DOHH2 (cell line): ENCODE measurements around the gene SIDT2.

Experiments
- H3F3A ChIP-seq: fragments of 200-600 bp; sonication (generic), shearing (Covaris generic); 2 replicates; pipeline ENCODE4 v1.6.0; 2016; ENCODE audit warnings: antibody characterized with exemption, mild to moderate bottlenecking; ENCODE audit not compliant: control insufficient read depth, insufficient read depth
- H3K27ac ChIP-seq: fragments of 200-600 bp; sonication (generic); 2 replicates; pipeline ENCODE4 v1.5.1; 2014; ENCODE audit warnings: low read depth, mild to moderate bottlenecking, low read length, moderate library complexity
- H3K27me3 ChIP-seq: fragments of 200-600 bp; sonication (generic); 2 replicates; pipeline ENCODE4 v1.6.1; 2014; ENCODE audit warnings: mild to moderate bottlenecking, low read length, mixed read lengths; ENCODE audit not compliant: control insufficient read depth
- H3K36me3 ChIP-seq: fragments of 200-600 bp; sonication (generic); 2 replicates; pipeline ENCODE4 v1.6.1; 2014; ENCODE audit warnings: mild to moderate bottlenecking, low read length, moderate library complexity, mixed read lengths; ENCODE audit not compliant: control insufficient read depth
- H3K4me1 ChIP-seq: fragments of 200-600 bp; sonication (generic); 2 replicates; pipeline ENCODE4 v1.6.1; 2014; ENCODE audit warnings: mild to moderate bottlenecking, low read length, mixed read lengths; ENCODE audit not compliant: control insufficient read depth
- H3K4me2 ChIP-seq: fragments of 200-600 bp; sonication (generic); 2 replicates; pipeline ENCODE4 v1.6.0; 2014; ENCODE audit warnings: mild to moderate bottlenecking, low read length, moderate library complexity
- H3K4me3 ChIP-seq: fragments of 200-600 bp; sonication (generic); 2 replicates; pipeline ENCODE4 v1.5.1; 2014; ENCODE audit warnings: mild to moderate bottlenecking, low read length, mixed read lengths
- H3K79me2 ChIP-seq: fragments of 200-600 bp; sonication (generic); 2 replicates; pipeline ENCODE4 v1.6.1; 2014; ENCODE audit warnings: mild to moderate bottlenecking, low read length, mixed read lengths; ENCODE audit not compliant: control insufficient read depth
- H3K9me2 ChIP-seq: fragments of 200-600 bp; sonication (generic); replicated peaks from 2 replicates; pipeline ENCODE4 v1.6.1; 2014; ENCODE audit warnings: mild to moderate bottlenecking, low read length, mixed read lengths; ENCODE audit not compliant: control insufficient read depth
- H3K9me3 ChIP-seq: fragments of 200-600 bp; sonication (generic); 2 replicates; pipeline ENCODE4 v1.6.1; 2014; ENCODE audit warnings: antibody characterized with exemption, low read length, mixed read lengths; ENCODE audit not compliant: control insufficient read depth, insufficient read depth
- H4K20me1 ChIP-seq: fragments of 200-600 bp; sonication (generic); 2 replicates; pipeline ENCODE4 v1.6.0; 2014; ENCODE audit warnings: low read depth, mild to moderate bottlenecking, antibody characterized with exemption, low read length, moderate library complexity; ENCODE audit not compliant: control insufficient read depth, insufficient read depth
- EZH2phosphoT487 ChIP-seq: fragments of 200-600 bp; sonication (generic); IDR thresholded peaks from 2 replicates; pipeline ENCODE4 v1.6.1; 2017; ENCODE audit warnings: borderline replicate concordance, mild to moderate bottlenecking, antibody characterized with exemption, low read length, moderate library complexity, mixed read lengths
- TF ChIP-seq, protein P1 (sequence below): fragments of 200-600 bp; sonication (generic); IDR thresholded peaks from one replicate; pipeline ENCODE4 v1.5.1; 2014; ENCODE audit warnings: antibody characterized with exemption, mild to moderate bottlenecking, low read depth, low read length; ENCODE audit not compliant: poor library complexity, severe bottlenecking

Gene SIDT2

DNA sequence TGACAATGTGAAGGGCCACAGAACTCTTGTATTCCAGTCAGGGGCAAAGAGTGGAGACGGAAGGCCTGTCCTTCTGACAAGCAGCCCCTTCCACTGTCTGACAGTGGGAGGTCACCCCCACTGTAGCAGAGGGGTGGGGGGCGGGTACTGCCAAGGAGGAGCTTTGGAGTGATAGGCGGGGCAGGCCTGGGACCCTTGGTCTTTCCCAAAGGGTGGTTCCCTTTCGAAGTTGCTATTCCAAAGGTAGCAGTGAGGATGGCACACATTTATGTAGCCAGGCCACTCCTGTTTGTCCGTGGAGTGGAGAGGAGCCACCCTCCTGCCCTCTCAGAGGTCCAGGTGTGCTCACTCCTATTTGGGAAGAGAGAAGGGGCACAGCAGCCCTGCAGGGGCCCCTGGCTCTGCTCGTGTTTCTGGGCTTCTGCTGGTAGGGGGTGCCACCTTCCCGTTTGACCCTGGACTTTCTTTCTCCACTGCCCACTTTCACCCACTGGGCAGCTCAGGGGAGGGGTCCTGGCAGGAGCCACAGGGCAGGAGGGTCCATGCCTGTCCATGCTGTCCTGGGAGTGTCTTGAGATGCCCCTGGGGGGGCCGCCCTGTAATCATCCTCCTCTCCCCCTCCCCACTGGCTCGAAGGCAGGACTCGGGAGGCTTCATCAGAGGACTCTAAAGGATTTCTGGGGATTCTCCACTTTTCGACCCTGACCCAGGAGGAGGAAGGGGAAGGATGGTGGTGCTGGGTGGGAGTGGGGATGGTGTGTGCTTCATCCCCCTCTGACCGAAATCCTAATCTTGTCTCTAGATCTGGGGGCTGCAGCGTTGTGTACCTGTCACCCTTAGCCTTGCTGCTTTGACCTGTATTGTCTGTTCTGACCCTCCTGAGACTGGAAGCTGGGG is 21.6 kb downstream of the SIDT2 start:
- H3K36me3 ChIP-seq, result peaks cover 2% of the 10 kb centered on the region; the same call in 1 of the 2 replicates
- H3K4me1 ChIP-seq, result no peaks in the 10 kb centered on the region
- no peak overlapping the region for H3K27ac ChIP-seq
- H3K9me3 ChIP-seq, result no peaks in the 10 kb centered on the region
- H3F3A ChIP-seq, result no peaks in the 10 kb centered on the region
- H3K79me2 ChIP-seq, result no peaks in the 10 kb centered on the region
- no peaks in the 10 kb centered on the region for H3K9me2 ChIP-seq
- no peaks in the 10 kb centered on the region for H4K20me1 ChIP-seq
- H3K27me3 ChIP-seq, result no peaks in the 10 kb centered on the region
- TF ChIP-seq, protein P1, sequence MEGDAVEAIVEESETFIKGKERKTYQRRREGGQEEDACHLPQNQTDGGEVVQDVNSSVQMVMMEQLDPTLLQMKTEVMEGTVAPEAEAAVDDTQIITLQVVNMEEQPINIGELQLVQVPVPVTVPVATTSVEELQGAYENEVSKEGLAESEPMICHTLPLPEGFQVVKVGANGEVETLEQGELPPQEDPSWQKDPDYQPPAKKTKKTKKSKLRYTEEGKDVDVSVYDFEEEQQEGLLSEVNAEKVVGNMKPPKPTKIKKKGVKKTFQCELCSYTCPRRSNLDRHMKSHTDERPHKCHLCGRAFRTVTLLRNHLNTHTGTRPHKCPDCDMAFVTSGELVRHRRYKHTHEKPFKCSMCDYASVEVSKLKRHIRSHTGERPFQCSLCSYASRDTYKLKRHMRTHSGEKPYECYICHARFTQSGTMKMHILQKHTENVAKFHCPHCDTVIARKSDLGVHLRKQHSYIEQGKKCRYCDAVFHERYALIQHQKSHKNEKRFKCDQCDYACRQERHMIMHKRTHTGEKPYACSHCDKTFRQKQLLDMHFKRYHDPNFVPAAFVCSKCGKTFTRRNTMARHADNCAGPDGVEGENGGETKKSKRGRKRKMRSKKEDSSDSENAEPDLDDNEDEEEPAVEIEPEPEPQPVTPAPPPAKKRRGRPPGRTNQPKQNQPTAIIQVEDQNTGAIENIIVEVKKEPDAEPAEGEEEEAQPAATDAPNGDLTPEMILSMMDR, result no peak
- TF ChIP-seq EZH2phosphoT487, result no peak
- H3K4me3 ChIP-seq, result no peak overlapping the region
- no peak overlapping the region for H3K4me2 ChIP-seq

DNA sequence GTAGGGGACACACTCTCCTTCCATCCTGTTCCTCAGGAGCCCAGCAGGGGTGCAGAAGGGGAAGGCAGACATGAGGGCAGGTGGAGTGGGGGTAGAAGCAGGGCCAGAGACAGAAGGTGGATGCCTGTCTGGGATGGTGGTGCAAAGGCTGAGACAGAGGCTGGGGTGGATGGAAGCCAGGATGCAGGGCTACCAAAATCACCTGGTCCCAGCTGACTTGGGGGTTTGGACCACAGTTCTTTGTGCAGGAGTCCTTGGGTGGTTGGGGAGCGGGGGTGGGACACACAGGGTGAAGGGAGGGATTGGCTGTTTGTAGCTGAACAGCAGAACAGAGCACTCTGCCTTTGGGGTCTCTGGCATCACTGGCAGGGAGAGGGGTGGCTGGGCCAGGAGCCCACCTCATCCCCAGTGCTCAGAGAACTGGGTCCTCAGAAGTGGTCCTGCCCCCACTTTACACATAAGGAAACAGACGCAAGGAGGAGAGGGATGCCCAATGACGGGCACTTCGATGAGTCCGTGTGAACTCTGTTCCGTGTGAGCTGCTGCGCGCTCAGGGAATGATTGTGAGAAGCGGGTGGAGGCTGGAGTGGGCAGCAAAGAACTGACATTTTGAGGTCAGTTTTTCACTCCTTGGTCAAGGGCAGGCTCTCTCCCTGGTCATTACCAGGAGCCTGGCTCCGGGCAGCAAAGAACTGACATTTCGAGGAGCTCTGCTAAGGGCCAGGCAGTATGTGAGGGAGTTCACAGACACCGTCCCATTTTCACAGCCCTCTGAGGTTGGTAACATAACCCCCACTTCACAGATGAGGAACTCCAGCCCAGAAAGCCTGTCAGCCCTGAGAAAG is 22.5 kb downstream of the SIDT2 start:
- no peaks in the 10 kb centered on the region for H3K27me3 ChIP-seq
- H3K4me1 ChIP-seq, result no peaks in the 10 kb centered on the region
- no peaks in the 10 kb centered on the region for H4K20me1 ChIP-seq
- H3K79me2 ChIP-seq, result no peaks in the 10 kb centered on the region
- TF ChIP-seq, protein P1, result no peak
- no peak for TF ChIP-seq EZH2phosphoT487
- no peaks in the 10 kb centered on the region for H3K9me2 ChIP-seq
- H3K4me3 ChIP-seq, result no peak overlapping the region
- no peaks in the 10 kb centered on the region for H3K9me3 ChIP-seq
- no peak overlapping the region for H3K27ac ChIP-seq
- H3F3A ChIP-seq, result no peaks in the 10 kb centered on the region
- no peak overlapping the region for H3K4me2 ChIP-seq
- peaks cover 4% of the 10 kb centered on the region; the same call in 1 of the 2 replicates for H3K36me3 ChIP-seq

DNA sequence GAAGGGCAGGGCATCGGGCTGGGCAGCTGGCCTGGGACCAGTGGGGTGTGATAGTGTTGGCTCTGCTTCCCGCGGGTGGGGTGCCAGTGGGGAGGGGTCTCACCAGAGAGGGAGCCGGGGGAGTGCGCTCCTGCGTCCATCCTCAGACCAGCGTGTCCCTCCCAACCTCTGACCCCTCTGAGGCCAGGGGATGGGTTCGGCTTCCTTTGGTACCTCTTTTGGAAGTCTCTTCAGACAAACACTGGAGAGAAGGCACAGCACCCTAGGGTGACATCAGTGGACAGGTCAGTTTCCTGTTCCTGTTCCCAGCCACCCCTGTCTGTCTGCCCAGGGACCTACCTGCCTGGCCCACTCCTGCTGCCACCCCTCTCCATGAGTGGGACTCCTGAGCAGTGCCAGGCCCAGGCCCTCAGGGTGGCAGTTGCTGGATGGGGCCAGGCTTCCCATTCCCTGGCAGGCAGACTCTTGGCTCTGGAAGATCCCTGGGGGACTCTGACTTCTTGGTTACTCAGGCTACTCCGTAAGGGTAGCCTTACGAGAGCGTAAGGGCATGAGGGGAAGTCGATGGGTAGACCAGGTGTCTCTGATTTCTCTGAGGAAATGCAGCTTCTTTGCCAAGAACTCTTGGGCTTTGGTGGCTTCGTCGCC is 23.2 kb downstream of the SIDT2 start:
- no peaks in the 10 kb centered on the region for H3K27me3 ChIP-seq
- no peaks in the 10 kb centered on the region for H3K4me1 ChIP-seq
- H3K4me3 ChIP-seq, result no peak overlapping the region
- peaks cover 4% of the 10 kb centered on the region; the same call in 1 of the 2 replicates for H3K36me3 ChIP-seq
- no peaks in the 10 kb centered on the region for H3K9me3 ChIP-seq
- no peaks in the 10 kb centered on the region for H4K20me1 ChIP-seq
- no peak overlapping the region for H3K27ac ChIP-seq
- H3F3A ChIP-seq, result no peaks in the 10 kb centered on the region
- no peak overlapping the region for H3K4me2 ChIP-seq
- no peaks in the 10 kb centered on the region for H3K9me2 ChIP-seq
- H3K79me2 ChIP-seq, result no peaks in the 10 kb centered on the region
- no peak for TF ChIP-seq EZH2phosphoT487
- TF ChIP-seq, protein P1, result no peak
